Vagina (tissue), 2 donors: ENCODE measurements around the gene EXOC3.

ENCODE experiments used
- POLR2A ChIP-seq, 2 donors: fragments of 450-650 bp; IDR thresholded peaks; one replicate each; pipeline ENCODE4 v1.6.1; 2017; ENCODE audit warnings: antibody characterized with exemption in 2 of 2, mild to moderate bottlenecking in 2 of 2, moderate library complexity in 2 of 2
- POLR2AphosphoS5 ChIP-seq, 2 donors: sonication (generic); formaldehyde crosslinking; IDR thresholded peaks; one replicate each; pipeline ENCODE4 v1.9.0; 2017; ENCODE audit warnings: antibody characterized with exemption in 2 of 2, mild to moderate bottlenecking in 2 of 2, low read depth in 1 of 2; ENCODE audit not compliant: insufficient read depth in 1 of 2
- TF ChIP-seq, protein P1 (sequence below), 3 experiments: fragments of 450-650 bp in 2 of 3; fragments of 200-600 bp in 1 of 3; sonication (generic) in 1 of 3; IDR thresholded peaks; one replicate each; pipeline ENCODE4 v1.5.1; 2017 to 2019; ENCODE audit warnings: antibody characterized with exemption in 3 of 3, mild to moderate bottlenecking in 2 of 3, moderate library complexity in 2 of 3

DNA sequence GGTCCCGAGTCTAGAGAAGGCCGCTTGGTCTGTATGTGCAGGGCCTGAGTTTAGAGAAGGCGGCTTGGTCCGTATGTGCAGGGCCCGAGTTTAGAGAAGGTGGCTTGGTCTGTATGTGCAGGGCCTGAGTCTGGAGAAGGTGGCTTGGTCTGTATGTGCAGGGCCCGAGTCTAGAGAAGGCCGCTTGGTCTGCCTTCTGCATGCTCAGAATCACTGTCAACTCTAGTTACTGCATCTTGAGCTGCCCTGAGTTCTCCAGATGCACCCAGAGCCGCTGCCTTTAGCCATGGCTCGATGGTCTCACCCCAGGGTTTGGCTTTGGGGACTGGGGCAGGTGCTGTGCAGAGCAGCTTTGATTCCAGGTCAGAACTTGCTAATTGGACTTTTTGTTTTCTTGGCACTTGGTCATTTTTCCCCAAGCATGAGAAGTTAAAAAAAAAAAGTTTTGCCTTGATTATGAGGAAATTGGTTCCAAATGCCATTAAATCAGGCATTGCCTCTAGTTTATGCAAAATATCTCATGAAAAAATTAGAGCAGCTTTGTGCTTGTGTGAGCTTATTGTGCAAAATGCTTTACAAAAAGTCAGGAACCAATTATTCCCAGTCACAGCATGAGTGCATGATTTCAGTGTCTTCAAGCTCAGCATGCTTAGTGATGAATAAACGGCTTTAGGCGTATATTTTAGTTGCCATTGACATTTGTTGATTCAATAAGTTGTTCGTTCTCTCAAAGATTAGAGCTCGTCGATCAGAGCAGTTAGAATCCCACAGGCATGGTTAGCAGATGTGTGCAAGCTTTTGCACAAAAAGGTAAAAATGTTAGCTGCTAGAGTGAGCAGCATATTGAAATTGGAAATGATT lies 25.4 kb upstream of the EXOC3 start:
- TF ChIP-seq, protein P1, sequence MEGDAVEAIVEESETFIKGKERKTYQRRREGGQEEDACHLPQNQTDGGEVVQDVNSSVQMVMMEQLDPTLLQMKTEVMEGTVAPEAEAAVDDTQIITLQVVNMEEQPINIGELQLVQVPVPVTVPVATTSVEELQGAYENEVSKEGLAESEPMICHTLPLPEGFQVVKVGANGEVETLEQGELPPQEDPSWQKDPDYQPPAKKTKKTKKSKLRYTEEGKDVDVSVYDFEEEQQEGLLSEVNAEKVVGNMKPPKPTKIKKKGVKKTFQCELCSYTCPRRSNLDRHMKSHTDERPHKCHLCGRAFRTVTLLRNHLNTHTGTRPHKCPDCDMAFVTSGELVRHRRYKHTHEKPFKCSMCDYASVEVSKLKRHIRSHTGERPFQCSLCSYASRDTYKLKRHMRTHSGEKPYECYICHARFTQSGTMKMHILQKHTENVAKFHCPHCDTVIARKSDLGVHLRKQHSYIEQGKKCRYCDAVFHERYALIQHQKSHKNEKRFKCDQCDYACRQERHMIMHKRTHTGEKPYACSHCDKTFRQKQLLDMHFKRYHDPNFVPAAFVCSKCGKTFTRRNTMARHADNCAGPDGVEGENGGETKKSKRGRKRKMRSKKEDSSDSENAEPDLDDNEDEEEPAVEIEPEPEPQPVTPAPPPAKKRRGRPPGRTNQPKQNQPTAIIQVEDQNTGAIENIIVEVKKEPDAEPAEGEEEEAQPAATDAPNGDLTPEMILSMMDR (IDR thresholded peaks at IDR 0.05), result no peak
- TF ChIP-seq POLR2AphosphoS5 (IDR thresholded peaks at IDR 0.05; ENCODE audit: insufficient read depth in 1 of 2, low read depth in 1 of 2) (no peak), POLR2A (IDR thresholded peaks at IDR 0.05) (no peak)
